Measurements from ENCODE around the gene OSGEP. TPM values are rescaled to one million over a fixed set of nuclear protein-coding genes. Genes with fewer than 3 reads are reported as not detected.
A peak's percentile ranks its signal among the peaks of the same experiment; 100 is the strongest.

Gene OSGEP
- total RNA-seq, 2 experiments from 2014 or later, result 58.5 to 59.8 TPM

DNA sequence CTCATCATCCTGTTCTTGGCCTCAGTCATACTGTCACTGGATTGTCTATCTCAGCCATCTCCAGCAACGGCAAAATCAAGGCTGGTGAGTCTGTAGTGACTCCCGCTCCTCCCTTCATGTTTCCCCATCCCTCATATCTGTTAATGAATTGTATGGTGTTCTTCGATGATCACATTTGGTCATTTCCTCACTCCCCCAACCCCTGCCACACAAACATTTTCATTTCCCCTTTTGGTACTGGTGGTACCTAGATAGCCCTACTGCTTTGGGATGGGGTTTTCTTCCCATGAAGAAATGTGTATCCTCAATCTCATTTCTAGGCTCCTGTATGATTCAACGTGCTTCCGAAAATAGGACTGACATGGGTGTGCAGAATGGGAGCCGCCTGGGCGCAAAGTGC, 15.9 kb downstream of the OSGEP start:
- POLR2A ChIA-PET, result no interaction called here
- CTCF ChIA-PET, result no interaction called here
- no peak for DNase-seq
- Mint-ChIP-seq H3K9me3 (no peaks in the 10 kb centered on the region), H3K36me3 (ENCODE audit: low read depth) (peaks cover 6% of the 10 kb centered on the region), H3K27me3 (peaks cover 3% of the 10 kb centered on the region), H3K4me3 (no peak overlapping the region), H3K27ac (no peak overlapping the region), H3K4me1 (peaks cover 21% of the 10 kb centered on the region)

DNA sequence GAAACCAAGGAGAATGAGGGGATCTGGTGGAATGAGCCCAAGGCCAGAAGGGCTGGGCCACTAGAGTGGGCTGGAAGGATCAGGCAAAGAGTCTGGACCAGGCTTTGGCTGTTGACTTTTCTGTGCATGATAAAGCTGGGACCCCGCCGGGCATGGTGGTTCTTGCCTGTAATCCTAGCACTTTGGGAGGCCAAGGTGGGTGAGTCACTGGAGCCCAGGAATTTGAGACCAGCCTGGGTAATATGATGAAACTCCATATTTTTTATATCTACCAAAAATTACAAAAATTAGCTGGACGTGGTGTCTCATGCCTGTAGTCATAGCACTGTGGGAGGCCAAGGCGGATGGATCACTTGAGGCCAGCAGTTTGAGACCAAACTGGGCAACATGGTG, 18.3 kb downstream of the OSGEP start:
- POLR2A ChIA-PET, result no interaction called here
- Mint-ChIP-seq H3K9me3 (no peaks in the 10 kb centered on the region), H3K27me3 (peaks cover 3% of the 10 kb centered on the region), H3K4me3 (no peak overlapping the region), H3K36me3 (ENCODE audit: low read depth) (no peaks in the 10 kb centered on the region), H3K27ac (peak overlapping the region; percentile 26), H3K4me1 (peaks cover 13% of the 10 kb centered on the region)
- DNase-seq, result no peak
- CTCF ChIA-PET, result interaction anchor here (0.9 to 1.1 kb wide), 2 partner anchors 12 to 21 kb away, joined by 5 to 6 read pairs; no protein-coding TSS in a partner anchor

DNA sequence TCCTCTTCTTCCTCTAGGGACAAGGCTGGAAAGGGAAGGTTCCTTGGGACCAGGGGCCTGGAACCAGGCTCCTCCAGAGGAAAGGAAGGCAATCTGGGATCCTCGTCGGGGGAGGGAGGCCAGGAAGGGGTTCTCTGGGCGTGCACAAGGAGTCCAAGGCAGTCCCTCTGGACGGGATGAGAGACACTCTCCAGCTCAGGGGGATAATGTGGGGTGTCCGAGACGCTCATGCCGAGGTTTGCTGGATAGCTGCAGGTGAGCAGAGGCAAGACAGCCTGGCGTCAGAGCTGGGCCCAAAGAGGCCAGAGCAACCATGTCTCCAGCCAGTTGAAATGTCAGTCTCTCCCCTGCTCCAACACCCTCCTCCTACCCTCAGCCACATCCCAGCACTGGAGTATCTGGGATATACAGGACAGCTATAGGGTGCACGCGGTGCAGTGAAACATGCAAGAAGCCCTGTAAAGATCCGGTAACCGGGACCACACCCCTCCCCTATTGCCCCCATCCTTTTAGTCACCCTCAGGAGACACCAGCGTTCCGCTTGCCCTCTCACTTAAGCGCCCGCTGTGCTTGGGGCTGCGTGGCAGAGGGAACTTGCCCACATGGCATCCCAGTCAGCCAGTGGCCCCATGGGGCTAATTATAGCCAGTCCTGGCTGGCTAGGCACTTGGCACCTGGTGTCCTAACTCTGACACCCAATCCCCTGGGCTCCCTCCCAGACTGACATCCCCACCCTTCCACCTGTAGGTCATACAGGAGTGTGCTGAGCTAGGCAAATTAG, 18.8 kb downstream of the OSGEP start, which contains the start of gene KLHL33:
Gene KLHL33, minus strand, starts transcription at position 585 of the 781 bp plus-strand sequence. Its CDS starts 355 bp downstream, at position 230.
- peak within 1 kb of the TSS; percentile 26 for H3K27ac Mint-ChIP-seq
- no peaks in the 10 kb centered on the region for H3K36me3 Mint-ChIP-seq (ENCODE audit: low read depth)
- peaks cover 7% of the 10 kb centered on the region for H3K4me1 Mint-ChIP-seq
- ChIA-PET POLR2A (no interaction called here), CTCF (interaction anchor here (0.9 to 1.1 kb wide), 2 partner anchors 13 to 20 kb away, joined by 5 to 6 read pairs; no protein-coding TSS in a partner anchor)
- DNase-seq, result no peak
- H3K9me3 Mint-ChIP-seq, result no peaks in the 10 kb centered on the region
- peaks cover 3% of the 10 kb centered on the region for H3K27me3 Mint-ChIP-seq
- H3K4me3 Mint-ChIP-seq, result no peak within 1 kb of the TSS

DNA sequence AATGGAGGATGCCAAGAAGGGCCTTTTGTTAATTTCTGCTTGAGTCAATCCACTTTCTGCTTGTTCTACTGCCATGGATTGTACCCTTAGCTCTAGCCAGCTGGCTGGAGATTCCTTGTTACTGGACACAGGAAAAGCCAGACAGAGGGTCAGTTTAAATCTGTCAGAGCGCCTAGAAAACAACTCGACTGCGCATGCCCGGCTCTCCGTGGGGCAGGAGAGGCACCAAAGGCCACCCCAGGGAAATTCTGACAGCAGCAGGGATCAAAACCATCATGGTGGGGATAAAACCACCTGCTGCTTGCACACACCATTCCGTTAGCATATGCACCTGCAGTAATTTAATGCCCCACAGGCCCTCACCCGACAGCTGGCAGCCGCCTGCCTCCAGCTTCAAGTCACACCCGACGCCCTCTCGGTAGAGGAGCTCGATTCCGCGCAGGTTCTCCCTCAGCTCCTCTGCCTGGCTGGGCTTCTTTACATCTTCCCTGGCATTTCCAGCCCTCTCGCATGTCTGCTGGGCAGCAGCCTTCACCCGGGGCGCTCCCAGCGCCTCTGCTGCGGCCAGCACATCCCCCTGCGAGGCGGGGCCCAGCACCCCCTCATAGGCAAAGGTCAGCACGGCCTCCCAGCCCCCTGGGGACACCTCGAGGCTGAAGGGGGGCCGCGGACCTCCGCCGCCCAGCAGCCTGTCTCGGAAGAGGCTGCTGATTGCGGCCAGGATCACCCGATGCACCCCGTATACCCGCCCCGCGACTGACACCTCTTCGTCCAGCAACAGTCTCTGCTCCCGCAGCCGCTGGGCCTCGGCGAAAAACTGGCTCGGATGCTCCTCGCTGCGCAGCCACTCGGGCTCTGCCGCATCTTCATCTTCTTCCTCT, 19.7 kb downstream of the OSGEP start:
- Mint-ChIP-seq H3K27me3 (peaks cover 3% of the 10 kb centered on the region), H3K9me3 (no peaks in the 10 kb centered on the region), H3K4me1 (peaks cover 2% of the 10 kb centered on the region), H3K27ac (no peak overlapping the region), H3K4me3 (no peak overlapping the region), H3K36me3 (ENCODE audit: low read depth) (no peaks in the 10 kb centered on the region)
- no peak for DNase-seq
- CTCF ChIA-PET, result interaction anchor here (1.1 kb wide), 1 partner anchor 19 kb away, joined by 6 read pairs; no protein-coding TSS in a partner anchor
- POLR2A ChIA-PET, result no interaction called here

DNA sequence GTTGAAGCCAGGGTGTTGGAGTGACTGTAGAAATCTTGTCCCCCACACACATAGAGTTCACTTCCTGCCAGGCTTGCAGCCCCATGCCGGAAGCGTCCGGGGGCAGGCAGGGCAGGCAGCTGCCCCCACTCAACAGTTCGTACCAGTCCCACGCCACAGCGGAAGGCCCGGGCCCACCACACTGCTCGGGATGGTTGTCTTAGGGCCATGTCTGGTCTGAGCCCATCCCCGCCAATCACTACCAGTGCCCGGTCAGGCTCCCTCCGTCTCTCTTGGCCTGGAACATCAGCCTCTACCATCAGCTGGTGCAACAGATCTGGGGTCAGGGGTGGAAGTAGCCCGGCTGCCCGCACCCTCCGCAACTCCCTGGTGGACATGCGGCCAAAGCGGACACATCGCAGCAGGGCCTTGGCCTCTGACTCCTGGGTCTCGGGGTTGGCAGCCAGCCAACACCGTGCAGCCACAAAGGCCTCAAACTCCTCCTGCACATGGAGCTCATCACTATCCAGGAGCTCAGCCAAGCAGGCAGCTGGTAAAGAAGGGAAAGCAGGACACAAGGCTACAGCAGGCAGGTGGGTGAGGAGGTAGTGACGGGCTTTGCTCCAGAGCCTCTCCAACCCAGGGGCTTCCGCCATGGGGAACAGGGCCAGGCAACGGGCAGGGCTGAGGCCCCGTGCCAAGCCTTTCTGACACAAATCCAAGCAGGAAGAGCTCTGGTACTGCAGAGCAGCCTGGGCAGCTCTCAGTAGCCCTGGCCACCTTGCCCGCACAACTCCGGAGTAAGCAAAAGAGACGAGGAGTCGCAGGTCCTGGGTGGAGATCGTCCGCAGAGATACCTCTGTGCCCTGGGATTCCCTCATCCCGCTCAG, 24.6 kb downstream of the OSGEP start:
- Mint-ChIP-seq H3K4me1 (peaks cover 32% of the 10 kb centered on the region), H3K36me3 (ENCODE audit: low read depth) (no peaks in the 10 kb centered on the region), H3K4me3 (no peak overlapping the region), H3K27me3 (no peaks in the 10 kb centered on the region), H3K9me3 (no peaks in the 10 kb centered on the region), H3K27ac (peak overlapping the region; percentile 82)
- DNase-seq, result no peak
- POLR2A ChIA-PET, result no interaction called here
- CTCF ChIA-PET, result interaction anchor here (0.6 to 2.4 kb wide), 3 partner anchors 14 to 58 kb away, joined by 3 to 7 read pairs (median 7); partner anchors contain the start of gene APEX1

DNA sequence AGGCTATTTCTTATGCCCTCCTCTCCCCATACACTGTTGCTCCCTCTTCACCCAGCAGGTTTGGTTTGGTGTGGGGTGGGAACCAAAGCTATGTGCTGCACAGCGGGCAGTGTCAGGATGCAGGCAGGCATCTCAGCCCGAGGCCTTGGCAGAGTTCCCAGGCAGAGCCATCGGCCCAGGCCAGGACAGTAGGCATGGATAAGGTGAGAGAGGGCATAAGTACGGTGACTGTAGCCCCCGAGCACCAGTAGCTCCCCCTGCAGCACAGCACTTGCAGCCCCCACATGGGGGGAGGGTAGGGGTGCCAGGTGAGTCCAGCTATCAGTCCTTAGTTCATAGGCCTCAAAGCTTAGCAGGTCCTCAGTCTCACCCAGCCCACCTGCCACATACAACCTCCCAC, 25.8 kb downstream of the OSGEP start:
- no peak overlapping the region for H3K4me3 Mint-ChIP-seq

DNA sequence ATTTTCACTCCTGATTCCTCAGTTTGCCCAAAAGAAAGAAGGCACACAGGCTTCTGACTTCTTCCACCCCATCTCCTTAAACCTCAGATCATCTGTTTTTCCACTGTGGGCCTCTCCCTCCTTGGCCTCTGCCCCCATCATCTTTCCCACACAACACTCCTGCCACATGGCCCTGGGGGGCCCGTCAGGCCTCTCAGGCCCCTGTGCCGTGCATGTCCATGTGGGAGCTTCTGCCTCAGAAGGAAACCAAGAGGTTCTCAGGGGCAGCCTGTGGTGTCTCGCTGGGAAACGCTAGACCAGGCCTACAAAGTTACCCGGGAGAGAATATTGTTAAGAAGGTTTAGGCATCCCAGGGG, 26.6 kb downstream of the OSGEP start:
- Mint-ChIP-seq H3K4me1 (peaks cover 32% of the 10 kb centered on the region), H3K4me3 (peak overlapping the region; percentile 17), H3K9me3 (no peaks in the 10 kb centered on the region), H3K27ac (peak overlapping the region; percentile 84), H3K27me3 (no peaks in the 10 kb centered on the region), H3K36me3 (ENCODE audit: low read depth) (no peaks in the 10 kb centered on the region)
- CTCF ChIA-PET, result interaction anchor here (1.0 to 2.4 kb wide), 6 partner anchors 9 to 39 kb away, joined by 3 to 7 read pairs (median 3); partner anchors contain the start of genes PIP4P1 and TEP1
- DNase-seq, result no peak
- POLR2A ChIA-PET, result interaction anchor here (0.7 kb wide), 1 partner anchor 353 kb away, joined by 3 read pairs; the partner anchor contains the start of gene RNASE6

More for the DNA sequence above, 25.8 kb downstream of the OSGEP start:
- no peak for DNase-seq
- Mint-ChIP-seq H3K27me3 (no peaks in the 10 kb centered on the region), H3K4me1 (peaks cover 32% of the 10 kb centered on the region), H3K9me3 (no peaks in the 10 kb centered on the region), H3K27ac (no peak overlapping the region), H3K36me3 (ENCODE audit: low read depth) (no peaks in the 10 kb centered on the region)
- ChIA-PET POLR2A (no interaction called here), CTCF (interaction anchor here (1.1 to 2.4 kb wide), 5 partner anchors 9 to 33 kb away, joined by 3 to 7 read pairs (median 3); partner anchors contain the start of genes APEX1 and PIP4P1)

DNA sequence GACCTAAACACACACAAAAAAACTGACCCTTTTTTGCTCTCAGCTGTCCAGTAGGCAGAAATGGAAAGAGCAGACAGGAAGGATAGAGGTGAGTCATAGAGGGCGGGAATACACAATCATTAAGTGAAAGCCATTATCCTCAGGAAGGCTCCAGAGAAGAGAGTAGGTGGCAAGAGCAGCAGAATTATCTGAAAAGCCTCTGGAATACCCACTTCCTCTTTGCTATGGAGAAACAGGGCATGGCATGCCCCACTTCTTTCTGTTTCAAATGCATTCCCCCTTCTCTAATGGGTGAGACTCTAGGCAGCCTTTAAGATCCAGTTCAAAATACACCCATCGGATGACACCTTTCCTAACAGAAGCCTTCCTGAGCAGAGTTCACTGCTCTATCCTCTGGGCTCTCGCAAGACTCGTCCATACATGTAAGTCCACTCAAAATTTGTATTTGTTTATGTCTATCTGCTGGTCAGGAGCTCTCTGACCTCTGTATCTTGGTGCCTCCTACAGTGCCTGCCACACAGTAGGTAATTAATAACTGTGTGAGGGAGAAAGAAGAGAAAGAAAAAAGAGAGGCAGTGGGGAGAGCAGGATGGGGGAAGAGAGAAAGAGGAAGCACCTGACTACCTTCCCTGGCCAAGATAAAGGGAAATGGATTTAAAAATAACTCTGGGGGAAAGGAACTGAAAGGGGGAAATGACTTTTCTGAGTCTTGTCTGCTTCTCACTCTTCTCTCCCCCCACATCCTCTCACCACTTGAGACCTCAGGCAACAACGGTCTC, 27.2 kb downstream of the OSGEP start:
- Mint-ChIP-seq H3K27me3 (no peaks in the 10 kb centered on the region), H3K36me3 (ENCODE audit: low read depth) (no peaks in the 10 kb centered on the region), H3K4me3 (peak overlapping the region; percentile 17), H3K4me1 (peaks cover 32% of the 10 kb centered on the region), H3K9me3 (no peaks in the 10 kb centered on the region), H3K27ac (peak overlapping the region; percentile 84)
- DNase-seq, result no peak
- CTCF ChIA-PET, result interaction anchor here (1.0 to 2.4 kb wide), 5 partner anchors 8 to 39 kb away, joined by 3 to 7 read pairs (median 3); partner anchors contain the start of gene TEP1
- POLR2A ChIA-PET, result interaction anchor here (0.7 kb wide), 1 partner anchor 354 kb away, joined by 3 read pairs; the partner anchor contains the start of gene RNASE6

DNA sequence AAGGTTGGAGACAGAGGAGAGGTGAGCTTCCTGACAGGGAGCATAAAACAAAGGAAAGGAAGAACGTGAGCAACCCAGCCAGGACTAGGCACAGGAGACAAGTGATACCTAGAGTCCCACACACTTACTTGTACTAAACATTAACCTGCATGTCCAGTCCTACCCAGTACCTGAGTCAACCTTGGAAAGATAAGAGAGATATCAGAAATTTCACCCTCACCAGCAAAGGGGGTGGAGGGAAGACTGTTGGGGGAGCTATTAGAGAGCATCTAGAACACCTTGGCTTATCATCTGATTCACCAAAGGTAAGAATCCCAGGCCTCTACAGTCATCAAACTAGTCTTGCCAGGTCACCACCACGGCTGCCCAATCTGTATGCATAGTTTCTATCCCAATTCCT, 29.8 kb downstream of the OSGEP start:
- no peak overlapping the region for H3K27ac Mint-ChIP-seq
- no peaks in the 10 kb centered on the region for H3K9me3 Mint-ChIP-seq
- H3K4me3 Mint-ChIP-seq, result no peak overlapping the region
- ChIA-PET POLR2A (no interaction called here), CTCF (interaction anchor here (1.0 to 1.6 kb wide), 4 partner anchors 9 to 63 kb away, joined by 3 to 8 read pairs (median 4); no protein-coding TSS in a partner anchor)
- H3K27me3 Mint-ChIP-seq, result no peaks in the 10 kb centered on the region
- DNase-seq, result no peak
- no peaks in the 10 kb centered on the region for H3K36me3 Mint-ChIP-seq (ENCODE audit: low read depth)
- peaks cover 30% of the 10 kb centered on the region for H3K4me1 Mint-ChIP-seq

DNA sequence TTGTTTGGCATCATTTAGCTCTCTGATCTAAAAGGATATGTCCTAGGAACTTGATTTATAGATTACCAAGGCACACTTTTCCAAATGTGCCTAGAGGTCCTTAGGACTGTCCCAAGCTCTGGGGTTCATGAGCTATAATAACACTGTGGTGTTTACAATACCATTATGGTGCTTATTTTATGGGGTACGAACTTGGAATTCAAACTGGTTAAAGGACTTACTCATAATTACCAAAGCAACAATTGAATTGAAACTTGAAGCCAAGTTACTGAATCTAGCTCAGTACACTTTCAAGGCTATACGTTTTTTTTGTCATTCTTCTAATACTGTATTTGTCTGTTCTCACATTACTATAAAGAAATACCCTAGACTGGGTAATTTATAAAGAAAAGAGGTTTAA, 31.7 kb downstream of the OSGEP start:
- no peak overlapping the region for H3K4me3 Mint-ChIP-seq
- H3K36me3 Mint-ChIP-seq (ENCODE audit: low read depth), result no peaks in the 10 kb centered on the region
- CTCF ChIA-PET, result interaction anchor here (0.6 to 1.7 kb wide), 6 partner anchors 10 to 1048 kb away, joined by 3 to 5 read pairs (median 3); partner anchors contain the start of gene TEP1
- H3K9me3 Mint-ChIP-seq, result no peaks in the 10 kb centered on the region
- POLR2A ChIA-PET, result no interaction called here
- H3K27ac Mint-ChIP-seq, result no peak overlapping the region
- no peak for DNase-seq
- H3K4me1 Mint-ChIP-seq, result peaks cover 12% of the 10 kb centered on the region
- H3K27me3 Mint-ChIP-seq, result no peaks in the 10 kb centered on the region

DNA sequence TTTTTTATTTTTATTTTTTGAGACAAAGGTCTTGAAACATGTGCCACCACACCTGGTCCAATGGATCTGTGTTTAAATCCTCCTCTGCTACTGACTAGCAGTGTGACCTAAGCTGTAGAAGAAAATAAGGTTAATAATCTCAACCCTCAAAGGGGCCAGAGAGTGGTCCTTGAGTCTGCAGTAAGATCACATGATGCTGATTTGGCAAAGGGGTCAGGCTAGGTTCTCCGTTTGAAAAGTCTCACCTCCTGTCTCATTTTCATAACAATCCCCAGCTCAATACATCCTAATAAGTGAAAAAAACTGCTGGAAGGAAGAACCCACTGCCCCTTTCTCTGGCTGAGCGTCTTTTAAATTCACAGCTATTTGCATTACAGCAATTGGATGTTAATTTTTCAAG, 33.3 kb downstream of the OSGEP start:
- Mint-ChIP-seq H3K4me3 (no peak overlapping the region), H3K4me1 (peaks cover 7% of the 10 kb centered on the region), H3K27ac (no peak overlapping the region), H3K9me3 (no peaks in the 10 kb centered on the region), H3K36me3 (ENCODE audit: low read depth) (no peaks in the 10 kb centered on the region), H3K27me3 (no peaks in the 10 kb centered on the region)
- DNase-seq, result no peak
- CTCF ChIA-PET, result interaction anchor here (0.9 to 1.2 kb wide), 2 partner anchors 36 to 179 kb away, joined by 3 read pairs; no protein-coding TSS in a partner anchor
- POLR2A ChIA-PET, result no interaction called here

Measured in activated CD4-positive, alpha-beta T cell treated with anti-CD3 and anti-CD28 coated beads, Interleukin-2, amount 10 ng/mL, durations not matched to agents 7 days and 5 days (primary cell).